Right cardiac atrium (tissue), 5 donors: Measurements from ENCODE around the gene OR4F15. TPM values are rescaled to one million over a fixed set of nuclear protein-coding genes. Genes with fewer than 3 reads are reported as not detected.
A peak's percentile ranks its signal among the peaks of the same experiment; 100 is the strongest.
"Not testable (repeated sequence)": the region's sequence is repeated elsewhere in the genome, so short reads cannot be mapped to it uniquely, and the experiment has no call there.

Experiments
- ATAC-seq, 2 donors: fragments of 200-7000 bp; cut with Tn5 transposase; one replicate each; pipeline versions ENCODE4 v1.8.0 to v1.9.1; 2020; ENCODE audit warnings: moderate library complexity in 2 of 2, mild to moderate bottlenecking in 1 of 2
- DNase-seq, 3 donors: peaks; one replicate each; pipeline ENCODE4 v3.0.0-alpha.2; 2020
- H3K27ac ChIP-seq: one replicate; pipeline ENCODE4 v1.5.1; 2013; ENCODE audit warnings: mild to moderate bottlenecking, low read length, control low read depth, moderate library complexity
- H3K27me3 ChIP-seq: one replicate; pipeline ENCODE4 v1.6.1; 2013; ENCODE audit not compliant: control insufficient read depth, insufficient read depth
- H3K4me1 ChIP-seq: one replicate; pipeline ENCODE4 v1.6.1; 2013; ENCODE audit warnings: low read length; ENCODE audit not compliant: control insufficient read depth, insufficient read depth
- H3K4me3 ChIP-seq: one replicate; pipeline ENCODE4 v1.5.1; 2013; ENCODE audit warnings: low read length, control low read depth
- H3K9me3 ChIP-seq: one replicate; pipeline ENCODE4 v1.6.1; 2013; ENCODE audit warnings: low read length; ENCODE audit not compliant: control insufficient read depth
- WGBS: extraction: QIAGEN DNeasy Blood & Tissue Kit; methylation state at CpG from one replicate; pipeline ENCODE4 v1.1.7; 2013; 5-methylcytosine and 5-hydroxymethylcytosine counted together
- intact Hi-C, 4 donors: fragments of 100-400 bp; cut with DNase I; formaldehyde crosslinking; loops; one replicate each; pipeline versions ENCODE4 v1.11.0 to v1.14.0; 2022 to 2023
- long read RNA-seq, 4 donors: library from polyadenylated mRNA; unstranded; transcript quantifications; one replicate each; pipeline ENCODE4 v2.0.0, GENCODE V29; 2020 to 2021
- polyA plus RNA-seq: library from polyadenylated mRNA; stranded (reverse); fragments of 200-250 nt; gene quantifications from one replicate; pipeline ENCODE4 v1.2.3, GENCODE V29; 2013
- total RNA-seq, 4 donors: library from RNA; stranded (reverse); fragmentation: NEBNext Ultra II Directional; extraction: Animal tissue kit (Norgen Biotek cat#: 25700); gene quantifications; one replicate each; pipeline ENCODE4 v1.2.1, GENCODE V29; 2021
- donor health status: healthy with polysubstance abuse.
- donor health status: DM: no; HTN: yes; CAD: no.
- donor health status: DM: no; HTN: no; CAD: no.
- donor health status: DM: no; HTN: yes; CAD: no; lungs with severe emphysema.
- donor health status: DM: yes; HTN: yes; CAD: no.

Gene OR4F15
- not detected for total RNA-seq
- not detected for polyA plus RNA-seq
- long read RNA-seq, donor 1, result 0 reads
- long read RNA-seq, donor 2, result 0 reads
- long read RNA-seq, donor 3, result 0 reads
- long read RNA-seq, donor 4, result 0 reads

- intact Hi-C loops, result no loop called here
- H3K4me1 ChIP-seq, result no peaks in the 10 kb centered on the region
- H3K27me3 ChIP-seq, result no peaks in the 10 kb centered on the region
- H3K27ac ChIP-seq, result no peak within 1 kb of the TSS
- no peak within 1 kb of the TSS for H3K4me3 ChIP-seq
- no peak for DNase-seq
- no peak for ATAC-seq
- H3K9me3 ChIP-seq, result no peaks in the 10 kb centered on the region
These were observed at the start of gene OR4F15 for GRCh38 chr15:101811902-101812301. Gene OR4F15, plus strand, starts transcription at chr15:101812202. Its CDS starts 5,985 bp downstream, at chr15:101818187.

DNA sequence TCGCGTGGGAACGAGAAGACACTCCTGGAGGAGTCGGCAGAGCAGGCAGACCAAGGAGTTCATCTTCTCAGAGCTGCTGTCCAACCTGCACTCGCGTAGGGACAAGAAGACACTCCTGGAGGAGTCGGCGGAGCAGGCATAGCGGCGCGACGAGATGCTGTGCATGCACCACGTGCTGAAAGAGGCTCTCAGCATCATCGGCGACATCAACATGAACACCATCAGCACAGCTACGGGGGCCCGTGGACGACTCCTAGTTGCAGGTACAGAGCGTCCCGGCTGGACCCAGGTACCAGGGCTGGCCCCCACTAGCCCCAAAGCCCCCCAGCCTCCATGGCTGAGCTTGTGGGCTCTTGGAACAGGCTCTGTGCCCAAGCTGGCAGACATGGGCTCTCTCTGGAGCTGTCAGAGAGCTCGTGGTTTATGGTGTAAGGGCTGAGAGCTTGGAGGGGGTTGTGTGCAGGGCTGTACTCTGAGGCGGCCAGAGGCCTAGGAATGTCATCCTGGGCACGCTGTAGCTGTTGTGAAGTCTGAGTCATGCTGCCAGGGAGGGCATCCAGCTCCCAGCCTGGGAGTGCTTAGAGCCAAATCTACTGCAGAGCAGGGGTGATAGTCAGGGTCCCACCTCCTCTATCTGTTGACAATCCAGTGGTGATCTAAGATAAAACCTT is 47.2 kb upstream of the OR4F15 start:
- H3K27me3 ChIP-seq, H3K27ac ChIP-seq, intact Hi-C loops, H3K4me3 ChIP-seq, H3K9me3 ChIP-seq, DNase-seq, H3K4me1 ChIP-seq: not testable (repeated sequence)
- WGBS, result 89% methylated on average over 22 of the region's 23 CpGs
- ATAC-seq, result peak; percentile 76 to 82

DNA sequence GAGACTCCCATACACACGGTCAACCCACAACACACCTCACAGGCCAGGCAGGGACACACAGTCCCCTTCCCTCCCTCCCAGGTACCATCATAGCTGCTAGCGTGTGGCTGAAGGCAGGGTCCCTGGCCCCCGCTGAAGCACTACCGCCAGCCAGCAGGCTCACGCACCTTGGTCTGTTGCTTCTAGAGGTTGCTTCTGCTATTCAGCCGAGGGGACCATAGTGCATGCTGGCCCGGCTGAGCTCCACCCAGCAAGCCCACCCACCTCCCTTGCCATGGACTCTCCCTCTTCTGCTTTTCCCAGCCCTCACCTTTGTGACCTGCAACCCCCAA is 46.7 kb upstream of the OR4F15 start:
- DNase-seq, H3K4me3 ChIP-seq, ATAC-seq, H3K9me3 ChIP-seq, H3K27ac ChIP-seq, intact Hi-C loops, H3K27me3 ChIP-seq, H3K4me1 ChIP-seq: not testable (repeated sequence)
- 90% methylated on average over 7 of the region's 7 CpGs for WGBS

- DNase-seq, result no peak
- Histone ChIP-seq H3K4me1 (no peaks in the 10 kb centered on the region), H3K27ac (no peak overlapping the region), H3K4me3 (no peak overlapping the region), H3K27me3 (no peaks in the 10 kb centered on the region), H3K9me3 (no peaks in the 10 kb centered on the region)
- 89% methylated on average over 15 of the region's 15 CpGs for WGBS
- peak in 1 of 2 donors; percentile 26 for ATAC-seq
- intact Hi-C loops, result no loop called here
These were observed 46.1 kb upstream of the OR4F15 start for GRCh38 chr15:101765772-101766456.

DNA sequence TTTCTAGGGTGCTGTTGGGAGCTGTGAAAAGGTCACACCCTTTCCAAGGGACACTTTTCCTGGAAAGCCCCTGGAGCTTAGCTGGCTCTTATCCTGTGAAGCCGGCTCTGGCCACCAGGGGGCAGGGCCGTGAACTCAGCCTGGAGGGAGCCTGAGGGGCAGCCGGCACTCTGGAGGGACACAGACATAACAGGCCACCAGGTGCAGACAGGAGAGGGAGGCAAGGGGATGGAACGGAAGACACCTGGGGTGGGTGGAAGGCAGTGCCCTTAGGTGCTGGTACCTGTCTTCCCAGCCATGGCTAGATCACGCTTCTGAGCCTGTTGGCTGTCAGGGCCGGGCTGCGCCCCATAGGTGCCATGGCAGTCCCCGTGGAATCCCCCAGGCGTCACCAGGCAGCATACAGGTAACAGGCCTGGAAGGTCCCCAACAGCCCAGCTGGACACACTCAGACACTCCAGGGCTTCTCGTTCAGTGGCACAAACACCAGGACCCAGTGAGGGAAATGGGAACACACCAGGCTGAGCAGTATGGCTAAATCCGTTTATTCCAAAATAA is 44.8 kb upstream of the OR4F15 start:
- H3K4me3 ChIP-seq, H3K9me3 ChIP-seq, ATAC-seq, H3K27me3 ChIP-seq, intact Hi-C loops, H3K27ac ChIP-seq, DNase-seq, H3K4me1 ChIP-seq: not testable (repeated sequence)
- 87% methylated on average over 8 of the region's 11 CpGs for WGBS

- intact Hi-C loops, result no loop called here
- Histone ChIP-seq H3K27me3 (no peaks in the 10 kb centered on the region), H3K9me3 (no peaks in the 10 kb centered on the region), H3K4me3 (no peak overlapping the region), H3K27ac (no peak overlapping the region), H3K4me1 (no peaks in the 10 kb centered on the region)
- no peak for DNase-seq
- ATAC-seq, result no peak
- WGBS, result 93% methylated on average over 8 of the region's 8 CpGs
These were observed 39.1 kb upstream of the OR4F15 start for GRCh38 chr15:101772921-101773320.

DNA sequence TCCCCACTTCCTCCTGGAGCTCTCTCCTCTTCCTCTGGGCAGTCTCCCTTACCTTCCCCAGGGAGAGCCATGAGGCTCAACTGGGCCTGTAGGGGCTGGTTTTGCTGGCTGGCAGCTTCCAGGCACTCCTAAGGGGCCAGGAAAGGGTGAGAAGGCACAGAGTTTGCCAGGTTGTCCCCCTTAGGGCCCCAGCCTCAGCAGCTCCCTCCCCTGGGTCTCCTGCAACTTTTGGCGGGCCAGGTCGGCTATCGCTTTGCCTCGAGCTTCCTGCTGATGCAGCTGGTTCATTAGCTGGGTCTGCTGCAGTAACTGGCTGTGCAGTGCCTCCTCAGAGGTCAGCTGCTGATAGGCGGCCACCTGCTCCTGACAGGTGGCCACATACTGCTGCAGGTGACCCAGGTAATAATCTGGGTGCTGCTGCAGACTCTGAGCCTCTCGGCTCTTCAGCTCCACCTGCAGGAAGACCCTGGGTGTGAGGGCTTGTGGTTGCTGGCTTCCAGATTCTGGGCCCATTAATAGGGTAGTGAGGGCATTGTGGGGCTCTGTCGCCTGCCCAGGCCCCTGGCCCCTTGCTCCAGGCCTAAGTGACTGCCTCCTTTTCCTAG is 38.4 kb upstream of the OR4F15 start:
- 66% methylated on average over 7 of the region's 7 CpGs for WGBS
- DNase-seq, result no peak
- H3K9me3 ChIP-seq, result no peaks in the 10 kb centered on the region
- no peaks in the 10 kb centered on the region for H3K27me3 ChIP-seq
- no peak for ATAC-seq
- intact Hi-C loops, result no loop called here
- no peak overlapping the region for H3K27ac ChIP-seq
- H3K4me1 ChIP-seq, result no peaks in the 10 kb centered on the region
- H3K4me3 ChIP-seq, result no peak overlapping the region

- no peaks in the 10 kb centered on the region for H3K4me1 ChIP-seq
- intact Hi-C loops, result no loop called here
- H3K4me3 ChIP-seq, result no peak overlapping the region
- DNase-seq, result no peak
- no peak overlapping the region for H3K27ac ChIP-seq
- no peaks in the 10 kb centered on the region for H3K9me3 ChIP-seq
- ATAC-seq, result no peak
- 90% methylated on average over 10 of the region's 10 CpGs for WGBS
- H3K27me3 ChIP-seq, result no peaks in the 10 kb centered on the region
These were observed 36.9 kb upstream of the OR4F15 start for GRCh38 chr15:101775136-101775535.

GRCh38 chr15:101778576-101778975 is 33.4 kb upstream of the OR4F15 start:
- H3K27ac ChIP-seq, H3K4me1 ChIP-seq, DNase-seq, H3K27me3 ChIP-seq, ATAC-seq, intact Hi-C loops, H3K9me3 ChIP-seq, H3K4me3 ChIP-seq: not testable (repeated sequence)
- 87% methylated on average over 10 of the region's 10 CpGs for WGBS

GRCh38 chr15:101780225-101780624 is 31.8 kb upstream of the OR4F15 start:
- H3K9me3 ChIP-seq, DNase-seq, H3K4me1 ChIP-seq, intact Hi-C loops, H3K4me3 ChIP-seq, H3K27me3 ChIP-seq, H3K27ac ChIP-seq, ATAC-seq: not testable (repeated sequence)
- WGBS, result 14% methylated on average over 1 of the region's 1 CpG

GRCh38 chr15:101781928-101782327 is 30.1 kb upstream of the OR4F15 start:
- intact Hi-C loops, result no loop called here
- 83% methylated on average over 9 of the region's 9 CpGs for WGBS
- no peaks in the 10 kb centered on the region for H3K9me3 ChIP-seq
- DNase-seq, result no peak
- ATAC-seq, result no peak
- no peak overlapping the region for H3K4me3 ChIP-seq
- no peaks in the 10 kb centered on the region for H3K27me3 ChIP-seq
- H3K4me1 ChIP-seq, result no peaks in the 10 kb centered on the region
- H3K27ac ChIP-seq, result no peak overlapping the region
